HEK293 (cell line): ENCODE measurements around the gene RPL36.

Source experiments
- KLF1 ChIP-seq: fragments of 450-650 bp; formaldehyde crosslinking; IDR thresholded peaks from 2 replicates; pipeline ENCODE4 v1.5.1; 2016; ENCODE audit warnings: missing biosample characterization, missing genetic modification characterization
- PRDM2 ChIP-seq: fragments of 450-650 bp; formaldehyde crosslinking; IDR thresholded peaks from 2 replicates; pipeline ENCODE4 v1.5.1; 2016; ENCODE audit warnings: missing biosample characterization, missing genetic modification characterization, borderline replicate concordance
- PRDM6 ChIP-seq: fragments of 450-650 bp; formaldehyde crosslinking; IDR thresholded peaks from 2 replicates; pipeline ENCODE4 v1.5.1; 2017; ENCODE audit warnings: missing biosample characterization, missing genetic modification characterization
- REST ChIP-seq: fragments of 450-650 bp; formaldehyde crosslinking; IDR thresholded peaks from 2 replicates; pipeline ENCODE4 v1.5.1; 2016; ENCODE audit warnings: missing biosample characterization, missing genetic modification characterization
- SP7 ChIP-seq: fragments of 450-650 bp; formaldehyde crosslinking; IDR thresholded peaks from 2 replicates; pipeline ENCODE4 v1.5.1; 2016; ENCODE audit warnings: missing biosample characterization, missing genetic modification characterization
- WT1 ChIP-seq: fragments of 450-650 bp; formaldehyde crosslinking; IDR thresholded peaks from 2 replicates; pipeline ENCODE4 v1.5.1; 2016; ENCODE audit warnings: missing biosample characterization, missing genetic modification characterization
- ZNF214 ChIP-seq: fragments of 450-650 bp; formaldehyde crosslinking; IDR thresholded peaks from 2 replicates; pipeline ENCODE4 v1.5.1; 2017; ENCODE audit warnings: missing biosample characterization, mild to moderate bottlenecking, missing genetic modification characterization, borderline replicate concordance
- ZNF366 ChIP-seq: fragments of 450-650 bp; formaldehyde crosslinking; conservative IDR thresholded peaks from 2 replicates; pipeline ENCODE4 v1.5.1; 2016; ENCODE audit warnings: missing biosample characterization, missing genetic modification characterization
- ZNF423 ChIP-seq: fragments of 450-650 bp; formaldehyde crosslinking; IDR thresholded peaks from 2 replicates; pipeline ENCODE4 v1.5.1; 2016; ENCODE audit warnings: missing biosample characterization, missing genetic modification characterization
- ZNF426 ChIP-seq: fragments of 450-650 bp; formaldehyde crosslinking; IDR thresholded peaks from 2 replicates; pipeline ENCODE4 v1.5.1; 2017; ENCODE audit warnings: missing biosample characterization, missing genetic modification characterization, mild to moderate bottlenecking, inconsistent platforms, moderate library complexity
- ZNF561 ChIP-seq: fragments of 450-650 bp; IDR thresholded peaks from 2 replicates; pipeline ENCODE4 v1.5.1; 2018; ENCODE audit warnings: missing biosample characterization, missing genetic modification characterization, borderline replicate concordance
- ZNF610 ChIP-seq: fragments of 450-650 bp; formaldehyde crosslinking; IDR thresholded peaks from 2 replicates; pipeline ENCODE4 v1.5.1; 2016; ENCODE audit warnings: missing biosample characterization, missing genetic modification characterization, borderline replicate concordance
- ZNF629 ChIP-seq: fragments of 450-650 bp; formaldehyde crosslinking; IDR thresholded peaks from 2 replicates; pipeline ENCODE4 v1.5.1; 2017; ENCODE audit warnings: missing biosample characterization, missing genetic modification characterization
- ZNF791 ChIP-seq: fragments of 450-650 bp; formaldehyde crosslinking; IDR thresholded peaks from 2 replicates; pipeline ENCODE4 v1.5.1; 2016; ENCODE audit warnings: missing biosample characterization, missing genetic modification characterization
- ZNF843 ChIP-seq: fragments of 450-650 bp; formaldehyde crosslinking; IDR thresholded peaks from 2 replicates; pipeline ENCODE4 v1.5.1; 2016; ENCODE audit warnings: missing biosample characterization, missing genetic modification characterization
- ZSCAN5A ChIP-seq: fragments of 450-650 bp; formaldehyde crosslinking; IDR thresholded peaks from 2 replicates; pipeline ENCODE4 v1.5.1; 2016; ENCODE audit warnings: missing biosample characterization, missing genetic modification characterization
- TF ChIP-seq, protein P1 (sequence below): IDR thresholded peaks from 2 replicates; pipeline ENCODE4 v1.6.1; 2011; ENCODE audit warnings: mild to moderate bottlenecking, low read depth, low read length, borderline replicate concordance
- TF ChIP-seq, protein P2 (sequence below): fragments of 450-650 bp; formaldehyde crosslinking; IDR thresholded peaks from 2 replicates; pipeline ENCODE4 v1.5.1; 2016; ENCODE audit warnings: missing biosample characterization, missing genetic modification characterization, low read depth
- TF ChIP-seq, protein P3 (sequence below): fragments of 450-650 bp; formaldehyde crosslinking; IDR thresholded peaks from 2 replicates; pipeline ENCODE4 v1.5.1; 2016; ENCODE audit warnings: missing biosample characterization, missing genetic modification characterization

The RPL36 gene

GRCh38 chr19:5719961-5720790, 30.1 kb downstream of the RPL36 start, which contains the start of the genes CATSPERD and LONP1 (continued):
- no peak for TF ChIP-seq ZNF366 (tag by site-specific recombination)
- TF ChIP-seq ZNF426 (tag by site-specific recombination): no peak
- TF ChIP-seq PRDM2 (tag by site-specific recombination): no peak
- TF ChIP-seq, protein P1, sequence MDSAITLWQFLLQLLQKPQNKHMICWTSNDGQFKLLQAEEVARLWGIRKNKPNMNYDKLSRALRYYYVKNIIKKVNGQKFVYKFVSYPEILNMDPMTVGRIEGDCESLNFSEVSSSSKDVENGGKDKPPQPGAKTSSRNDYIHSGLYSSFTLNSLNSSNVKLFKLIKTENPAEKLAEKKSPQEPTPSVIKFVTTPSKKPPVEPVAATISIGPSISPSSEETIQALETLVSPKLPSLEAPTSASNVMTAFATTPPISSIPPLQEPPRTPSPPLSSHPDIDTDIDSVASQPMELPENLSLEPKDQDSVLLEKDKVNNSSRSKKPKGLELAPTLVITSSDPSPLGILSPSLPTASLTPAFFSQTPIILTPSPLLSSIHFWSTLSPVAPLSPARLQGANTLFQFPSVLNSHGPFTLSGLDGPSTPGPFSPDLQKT: no peak
- TF ChIP-seq KLF1: no peak
- no peak for TF ChIP-seq WT1
- TF ChIP-seq REST (tag by site-specific recombination): no peak
- no peak for TF ChIP-seq ZSCAN5A (tag by site-specific recombination)
- no peak for TF ChIP-seq ZNF791 (tag by site-specific recombination)
- TF ChIP-seq SP7 (tag by site-specific recombination): peak; percentile 76
- TF ChIP-seq ZNF629 (tag by site-specific recombination): peak; percentile 91
- TF ChIP-seq, protein P2, sequence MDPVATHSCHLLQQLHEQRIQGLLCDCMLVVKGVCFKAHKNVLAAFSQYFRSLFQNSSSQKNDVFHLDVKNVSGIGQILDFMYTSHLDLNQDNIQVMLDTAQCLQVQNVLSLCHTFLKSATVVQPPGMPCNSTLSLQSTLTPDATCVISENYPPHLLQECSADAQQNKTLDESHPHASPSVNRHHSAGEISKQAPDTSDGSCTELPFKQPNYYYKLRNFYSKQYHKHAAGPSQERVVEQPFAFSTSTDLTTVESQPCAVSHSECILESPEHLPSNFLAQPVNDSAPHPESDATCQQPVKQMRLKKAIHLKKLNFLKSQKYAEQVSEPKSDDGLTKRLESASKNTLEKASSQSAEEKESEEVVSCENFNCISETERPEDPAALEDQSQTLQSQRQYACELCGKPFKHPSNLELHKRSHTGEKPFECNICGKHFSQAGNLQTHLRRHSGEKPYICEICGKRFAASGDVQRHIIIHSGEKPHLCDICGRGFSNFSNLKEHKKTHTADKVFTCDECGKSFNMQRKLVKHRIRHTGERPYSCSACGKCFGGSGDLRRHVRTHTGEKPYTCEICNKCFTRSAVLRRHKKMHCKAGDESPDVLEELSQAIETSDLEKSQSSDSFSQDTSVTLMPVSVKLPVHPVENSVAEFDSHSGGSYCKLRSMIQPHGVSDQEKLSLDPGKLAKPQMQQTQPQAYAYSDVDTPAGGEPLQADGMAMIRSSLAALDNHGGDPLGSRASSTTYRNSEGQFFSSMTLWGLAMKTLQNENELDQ (tag by site-specific recombination): no peak
- TF ChIP-seq ZNF610: peak; percentile 96
- TF ChIP-seq PRDM6 (tag by site-specific recombination): no peak
- TF ChIP-seq, protein P3, sequence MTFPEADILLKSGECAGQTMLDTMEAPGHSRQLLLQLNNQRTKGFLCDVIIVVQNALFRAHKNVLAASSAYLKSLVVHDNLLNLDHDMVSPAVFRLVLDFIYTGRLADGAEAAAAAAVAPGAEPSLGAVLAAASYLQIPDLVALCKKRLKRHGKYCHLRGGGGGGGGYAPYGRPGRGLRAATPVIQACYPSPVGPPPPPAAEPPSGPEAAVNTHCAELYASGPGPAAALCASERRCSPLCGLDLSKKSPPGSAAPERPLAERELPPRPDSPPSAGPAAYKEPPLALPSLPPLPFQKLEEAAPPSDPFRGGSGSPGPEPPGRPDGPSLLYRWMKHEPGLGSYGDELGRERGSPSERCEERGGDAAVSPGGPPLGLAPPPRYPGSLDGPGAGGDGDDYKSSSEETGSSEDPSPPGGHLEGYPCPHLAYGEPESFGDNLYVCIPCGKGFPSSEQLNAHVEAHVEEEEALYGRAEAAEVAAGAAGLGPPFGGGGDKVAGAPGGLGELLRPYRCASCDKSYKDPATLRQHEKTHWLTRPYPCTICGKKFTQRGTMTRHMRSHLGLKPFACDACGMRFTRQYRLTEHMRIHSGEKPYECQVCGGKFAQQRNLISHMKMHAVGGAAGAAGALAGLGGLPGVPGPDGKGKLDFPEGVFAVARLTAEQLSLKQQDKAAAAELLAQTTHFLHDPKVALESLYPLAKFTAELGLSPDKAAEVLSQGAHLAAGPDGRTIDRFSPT (tag by site-specific recombination): peak; percentile 73; the same call in 1 of the 2 replicates
- TF ChIP-seq ZNF561 (tag by site-specific recombination): peak; percentile 76; the same call in 1 of the 2 replicates
- no peak for TF ChIP-seq ZNF423 (tag by site-specific recombination)
- peak; percentile 41; the same call in 1 of the 2 replicates for TF ChIP-seq ZNF843
- TF ChIP-seq ZNF214 (tag by site-specific recombination): no peak
